Measurements from ENCODE around the gene ACTR8. TPM values are rescaled to one million over a fixed set of nuclear protein-coding genes. Genes with fewer than 3 reads are reported as not detected.
"Not testable (repeated sequence)": the region's sequence is repeated elsewhere in the genome, so short reads cannot be mapped to it uniquely, and the experiment has no call there.

The ACTR8 gene
- total RNA-seq (35.8 TPM), polyA plus RNA-seq (10 to 100 TPM; 18.5 to 24.9 (median 19.5) TPM)

GRCh38 chr3:53881691-53882593, at the start of gene ACTR8:
TSS of gene ACTR8 (minus strand) at chr3:53882152. CDS start at chr3:53882101, 51 bp downstream.
- Mint-ChIP-seq H3K27ac (peak within 1 kb of the TSS; percentile 96 to 98 (median 98)), H3K4me3 (peak within 1 kb of the TSS; percentile 85 to 100 (median 100)), H3K4me1 (peaks cover 21 to 42% (median 31%) of the 10 kb centered on the region in 4 donors), H3K36me3 (peaks cover 38% of the 10 kb centered on the region), H3K27me3 (no peaks in the 10 kb centered on the region), H3K9me3 (no peaks in the 10 kb centered on the region)
- no peaks in the 10 kb centered on the region for H3K27me3 ChIP-seq (ENCODE audit: control insufficient read depth, insufficient read depth, low read length)
- peak; percentile 88 to 90 for ATAC-seq (ENCODE audit: low read depth in 2 of 2)
- no peaks in the 10 kb centered on the region for H3K9me3 ChIP-seq (ENCODE audit: control insufficient read depth in 2 of 2, low read length in 2 of 2)
- H3K27ac ChIP-seq (ENCODE audit: insufficient read depth, low read length, poor library complexity, severe bottlenecking) = peak within 1 kb of the TSS; percentile 83
- H3K36me3 ChIP-seq (ENCODE audit: control insufficient read depth, insufficient read depth, low read length) = peaks cover 56% of the 10 kb centered on the region
- H3K4me3 ChIP-seq (ENCODE audit: low read depth, low read length) = peak within 1 kb of the TSS; percentile 89
- DNase-seq = peak; percentile 82 to 87 (median 86)
- peaks cover 19% of the 10 kb centered on the region for H3K4me1 ChIP-seq (ENCODE audit: control insufficient read depth, insufficient read depth, low read length, poor library complexity, severe bottlenecking)

- H3K9me3 Mint-ChIP-seq; H3K36me3 ChIP-seq (ENCODE audit: control insufficient read depth, insufficient read depth, low read length); H3K4me3 Mint-ChIP-seq; H3K27me3 ChIP-seq (ENCODE audit: control insufficient read depth, insufficient read depth, low read length); H3K9me3 ChIP-seq (ENCODE audit: control insufficient read depth in 2 of 2, low read length in 2 of 2); H3K27ac Mint-ChIP-seq; H3K36me3 Mint-ChIP-seq; DNase-seq; ATAC-seq (ENCODE audit: low read depth in 2 of 2); H3K4me1 Mint-ChIP-seq; H3K4me1 ChIP-seq (ENCODE audit: control insufficient read depth, insufficient read depth, low read length, poor library complexity, severe bottlenecking); H3K27ac ChIP-seq (ENCODE audit: insufficient read depth, low read length, poor library complexity, severe bottlenecking); H3K4me3 ChIP-seq (ENCODE audit: low read depth, low read length): not testable (repeated sequence)
- peaks cover 11% of the 10 kb centered on the region for H3K27me3 Mint-ChIP-seq
These were observed 45.4 kb upstream of the ACTR8 start for GRCh38 chr3:53927208-53927872.

GRCh38 chr3:53921296-53921695, 39.3 kb upstream of the ACTR8 start:
- H3K4me3 Mint-ChIP-seq = no peak overlapping the region
- Histone ChIP-seq H3K27ac (ENCODE audit: insufficient read depth, low read length, poor library complexity, severe bottlenecking) (no peak overlapping the region), H3K4me3 (ENCODE audit: low read depth, low read length) (no peak overlapping the region), H3K4me1 (ENCODE audit: control insufficient read depth, insufficient read depth, low read length, poor library complexity, severe bottlenecking) (no peaks in the 10 kb centered on the region), H3K9me3 (ENCODE audit: control insufficient read depth in 2 of 2, low read length in 2 of 2) (no peaks in the 10 kb centered on the region), H3K36me3 (ENCODE audit: control insufficient read depth, insufficient read depth, low read length) (no peaks in the 10 kb centered on the region), H3K27me3 (ENCODE audit: control insufficient read depth, insufficient read depth, low read length) (peaks cover 13% of the 10 kb centered on the region)
- peaks cover 5% of the 10 kb centered on the region for H3K36me3 Mint-ChIP-seq
- H3K9me3 Mint-ChIP-seq = peaks cover 0 to 9% (median 2%) of the 10 kb centered on the region in 7 donors
- H3K4me1 Mint-ChIP-seq = no peaks in the 10 kb centered on the region
- ATAC-seq (ENCODE audit: low read depth in 2 of 2) (no peak), DNase-seq (peak in 2 of 3 donors; percentile 10 to 28)
- no peak overlapping the region for H3K27ac Mint-ChIP-seq
- H3K27me3 Mint-ChIP-seq = peaks cover 21% of the 10 kb centered on the region

DNA sequence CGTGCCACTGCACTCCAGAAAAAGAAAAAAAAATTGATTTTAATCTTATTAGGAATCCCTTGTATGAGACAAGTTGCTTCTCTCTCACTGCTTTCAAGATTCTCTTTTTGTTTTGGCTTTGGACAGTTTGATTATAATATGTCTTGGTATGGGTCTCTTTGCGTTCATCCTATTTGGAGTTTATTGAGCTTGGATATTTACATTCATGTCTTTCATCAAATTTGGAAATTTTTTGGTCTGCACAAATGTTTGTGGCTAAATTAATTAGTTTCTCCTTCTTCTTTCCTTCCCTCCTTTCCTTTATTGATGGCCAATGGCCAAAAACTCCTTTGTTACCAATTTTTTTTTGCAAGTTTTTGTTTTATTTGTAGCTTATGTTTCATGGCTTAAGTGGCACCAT, 37.8 kb upstream of the ACTR8 start:
- no peaks in the 10 kb centered on the region for H3K4me1 ChIP-seq (ENCODE audit: control insufficient read depth, insufficient read depth, low read length, poor library complexity, severe bottlenecking)
- no peak overlapping the region for H3K27ac ChIP-seq (ENCODE audit: insufficient read depth, low read length, poor library complexity, severe bottlenecking)
- ATAC-seq (ENCODE audit: low read depth in 2 of 2) = no peak
- H3K4me1 Mint-ChIP-seq = no peaks in the 10 kb centered on the region
- peaks cover 5% of the 10 kb centered on the region for H3K36me3 Mint-ChIP-seq
- no peak overlapping the region for H3K27ac Mint-ChIP-seq
- H3K4me3 ChIP-seq (ENCODE audit: low read depth, low read length) = no peak overlapping the region
- H3K27me3 ChIP-seq (ENCODE audit: control insufficient read depth, insufficient read depth, low read length) = peaks cover 22% of the 10 kb centered on the region
- DNase-seq = no peak
- peaks cover 28% of the 10 kb centered on the region for H3K27me3 Mint-ChIP-seq
- H3K4me3 Mint-ChIP-seq = no peak overlapping the region
- H3K9me3 Mint-ChIP-seq = peaks cover 0 to 9% (median 2%) of the 10 kb centered on the region in 7 donors
- H3K9me3 ChIP-seq (ENCODE audit: control insufficient read depth in 2 of 2, low read length in 2 of 2) = no peaks in the 10 kb centered on the region
- no peaks in the 10 kb centered on the region for H3K36me3 ChIP-seq (ENCODE audit: control insufficient read depth, insufficient read depth, low read length)

DNA sequence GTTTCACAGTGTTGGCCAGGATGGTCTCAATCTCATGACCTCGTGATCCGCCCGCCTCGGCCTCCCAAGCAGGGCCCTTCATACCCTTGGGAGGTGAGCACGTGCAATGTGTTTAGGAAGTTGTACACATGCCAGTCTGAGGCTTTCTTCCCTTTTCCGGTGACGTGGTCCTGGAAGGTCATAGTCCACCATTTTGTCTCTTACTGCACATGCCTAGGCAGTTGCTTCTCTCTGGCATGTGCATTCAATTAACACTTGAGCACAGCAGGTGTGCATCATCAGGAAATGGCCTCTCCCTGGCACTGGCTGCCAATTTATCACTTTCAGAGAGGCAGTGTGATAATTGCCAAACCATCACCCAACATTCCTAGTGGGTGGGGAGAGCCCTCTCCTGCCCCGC, 31.4 kb upstream of the ACTR8 start:
- Mint-ChIP-seq H3K9me3 (peaks cover 0 to 11% (median 2%) of the 10 kb centered on the region in 7 donors), H3K27ac (no peak overlapping the region), H3K4me1 (no peaks in the 10 kb centered on the region), H3K4me3 (no peak overlapping the region), H3K27me3 (peaks cover 68% of the 10 kb centered on the region), H3K36me3 (no peaks in the 10 kb centered on the region)
- DNase-seq (no peak), ATAC-seq (ENCODE audit: low read depth in 2 of 2) (no peak)
- Histone ChIP-seq H3K4me3 (ENCODE audit: low read depth, low read length) (no peak overlapping the region), H3K36me3 (ENCODE audit: control insufficient read depth, insufficient read depth, low read length) (no peaks in the 10 kb centered on the region), H3K4me1 (ENCODE audit: control insufficient read depth, insufficient read depth, low read length, poor library complexity, severe bottlenecking) (no peaks in the 10 kb centered on the region), H3K27ac (ENCODE audit: insufficient read depth, low read length, poor library complexity, severe bottlenecking) (no peak overlapping the region), H3K9me3 (ENCODE audit: control insufficient read depth in 2 of 2, low read length in 2 of 2) (no peaks in the 10 kb centered on the region), H3K27me3 (ENCODE audit: control insufficient read depth, insufficient read depth, low read length) (peaks cover 18% of the 10 kb centered on the region)

DNA sequence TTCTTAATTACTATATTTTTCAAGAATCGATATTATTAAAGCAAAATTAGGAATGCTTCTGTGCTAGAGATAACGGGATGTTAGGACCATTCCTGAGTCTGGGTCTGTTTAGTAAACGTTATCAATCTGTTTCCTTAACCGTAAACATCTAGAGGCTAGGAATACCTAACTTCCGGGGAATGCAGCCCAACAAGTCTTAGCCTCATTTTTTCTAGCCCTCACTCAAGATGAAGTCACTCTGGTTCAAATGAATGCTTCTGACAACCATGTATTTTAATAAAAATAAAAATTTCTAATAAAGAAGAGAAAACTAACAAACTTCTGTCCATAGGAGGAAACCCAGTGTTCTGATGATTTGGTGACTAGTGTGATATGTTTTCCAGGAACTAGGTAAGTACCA, 20.8 kb upstream of the ACTR8 start:
- no peak overlapping the region for H3K27ac Mint-ChIP-seq
- H3K4me1 Mint-ChIP-seq = no peaks in the 10 kb centered on the region
- H3K4me3 Mint-ChIP-seq = no peak overlapping the region
- H3K27me3 Mint-ChIP-seq = peaks cover 73% of the 10 kb centered on the region
- H3K4me1 ChIP-seq (ENCODE audit: control insufficient read depth, insufficient read depth, low read length, poor library complexity, severe bottlenecking) = no peaks in the 10 kb centered on the region
- no peak overlapping the region for H3K27ac ChIP-seq (ENCODE audit: insufficient read depth, low read length, poor library complexity, severe bottlenecking)
- no peak overlapping the region for H3K4me3 ChIP-seq (ENCODE audit: low read depth, low read length)
- no peak for ATAC-seq (ENCODE audit: low read depth in 2 of 2)
- DNase-seq = no peak
- H3K36me3 Mint-ChIP-seq = no peaks in the 10 kb centered on the region
- peaks cover 0 to 8% (median 1%) of the 10 kb centered on the region in 7 donors for H3K9me3 Mint-ChIP-seq
- no peaks in the 10 kb centered on the region for H3K9me3 ChIP-seq (ENCODE audit: control insufficient read depth in 2 of 2, low read length in 2 of 2)
- H3K36me3 ChIP-seq (ENCODE audit: control insufficient read depth, insufficient read depth, low read length) = no peaks in the 10 kb centered on the region
- H3K27me3 ChIP-seq (ENCODE audit: control insufficient read depth, insufficient read depth, low read length) = peaks cover 22% of the 10 kb centered on the region

GRCh38 chr3:53902067-53902466, 20.1 kb upstream of the ACTR8 start:
- no peaks in the 10 kb centered on the region for H3K36me3 Mint-ChIP-seq
- ATAC-seq (ENCODE audit: low read depth in 2 of 2) = no peak
- Histone ChIP-seq H3K9me3 (ENCODE audit: control insufficient read depth in 2 of 2, low read length in 2 of 2) (no peaks in the 10 kb centered on the region), H3K27ac (ENCODE audit: insufficient read depth, low read length, poor library complexity, severe bottlenecking) (no peak overlapping the region), H3K27me3 (ENCODE audit: control insufficient read depth, insufficient read depth, low read length) (peaks cover 26% of the 10 kb centered on the region), H3K36me3 (ENCODE audit: control insufficient read depth, insufficient read depth, low read length) (no peaks in the 10 kb centered on the region), H3K4me1 (ENCODE audit: control insufficient read depth, insufficient read depth, low read length, poor library complexity, severe bottlenecking) (no peaks in the 10 kb centered on the region), H3K4me3 (ENCODE audit: low read depth, low read length) (no peak overlapping the region)
- no peak overlapping the region for H3K27ac Mint-ChIP-seq
- no peak for DNase-seq
- peaks cover 73% of the 10 kb centered on the region for H3K27me3 Mint-ChIP-seq
- H3K9me3 Mint-ChIP-seq = peaks cover 0 to 7% (median 1%) of the 10 kb centered on the region in 7 donors
- H3K4me1 Mint-ChIP-seq = no peaks in the 10 kb centered on the region
- no peak overlapping the region for H3K4me3 Mint-ChIP-seq

Measured in CD4-positive, CD25-positive, alpha-beta regulatory T cell (primary cell).